ENCODE measurements around the gene TRNP1.

DNA sequence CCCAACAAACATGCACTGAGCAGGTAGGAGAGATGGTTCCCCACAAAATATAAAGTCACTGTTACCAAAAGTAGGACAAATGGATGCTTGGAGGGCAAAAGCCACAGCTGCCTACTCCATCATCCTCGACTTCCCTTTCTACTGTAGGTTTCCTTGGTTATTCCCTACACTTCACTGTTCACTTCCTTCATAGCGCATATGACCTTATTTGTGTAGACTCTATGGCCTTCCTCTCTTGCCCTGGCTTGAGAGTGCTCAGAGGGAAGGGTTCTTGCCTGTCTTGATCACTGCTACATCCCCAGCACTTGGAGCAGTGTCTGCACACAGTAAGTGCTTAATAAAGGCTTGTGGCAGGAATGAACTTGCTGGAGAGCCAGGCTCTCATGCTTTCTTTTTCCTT lies 14.6 kb upstream of the TRNP1 start:
- TF ChIP-seq, protein P1, sequence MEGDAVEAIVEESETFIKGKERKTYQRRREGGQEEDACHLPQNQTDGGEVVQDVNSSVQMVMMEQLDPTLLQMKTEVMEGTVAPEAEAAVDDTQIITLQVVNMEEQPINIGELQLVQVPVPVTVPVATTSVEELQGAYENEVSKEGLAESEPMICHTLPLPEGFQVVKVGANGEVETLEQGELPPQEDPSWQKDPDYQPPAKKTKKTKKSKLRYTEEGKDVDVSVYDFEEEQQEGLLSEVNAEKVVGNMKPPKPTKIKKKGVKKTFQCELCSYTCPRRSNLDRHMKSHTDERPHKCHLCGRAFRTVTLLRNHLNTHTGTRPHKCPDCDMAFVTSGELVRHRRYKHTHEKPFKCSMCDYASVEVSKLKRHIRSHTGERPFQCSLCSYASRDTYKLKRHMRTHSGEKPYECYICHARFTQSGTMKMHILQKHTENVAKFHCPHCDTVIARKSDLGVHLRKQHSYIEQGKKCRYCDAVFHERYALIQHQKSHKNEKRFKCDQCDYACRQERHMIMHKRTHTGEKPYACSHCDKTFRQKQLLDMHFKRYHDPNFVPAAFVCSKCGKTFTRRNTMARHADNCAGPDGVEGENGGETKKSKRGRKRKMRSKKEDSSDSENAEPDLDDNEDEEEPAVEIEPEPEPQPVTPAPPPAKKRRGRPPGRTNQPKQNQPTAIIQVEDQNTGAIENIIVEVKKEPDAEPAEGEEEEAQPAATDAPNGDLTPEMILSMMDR (IDR thresholded peaks at IDR 0.05): no peak
- TF ChIP-seq POLR2A (IDR thresholded peaks at IDR 0.05): no peak
